NCI-H526 treated with DMSO at 0.1 percent for 48 hours (cell line): Measurements from ENCODE around the gene UNC45B.
"Not testable (repeated sequence)": the region's sequence is repeated elsewhere in the genome, so short reads cannot be mapped to it uniquely, and the experiment has no call there.

Source experiments
- DNase-seq: peaks from one replicate; lab custom pipeline; 2025; lab: John Stamatoyannopoulos, UW

UNC45B gene

DNA sequence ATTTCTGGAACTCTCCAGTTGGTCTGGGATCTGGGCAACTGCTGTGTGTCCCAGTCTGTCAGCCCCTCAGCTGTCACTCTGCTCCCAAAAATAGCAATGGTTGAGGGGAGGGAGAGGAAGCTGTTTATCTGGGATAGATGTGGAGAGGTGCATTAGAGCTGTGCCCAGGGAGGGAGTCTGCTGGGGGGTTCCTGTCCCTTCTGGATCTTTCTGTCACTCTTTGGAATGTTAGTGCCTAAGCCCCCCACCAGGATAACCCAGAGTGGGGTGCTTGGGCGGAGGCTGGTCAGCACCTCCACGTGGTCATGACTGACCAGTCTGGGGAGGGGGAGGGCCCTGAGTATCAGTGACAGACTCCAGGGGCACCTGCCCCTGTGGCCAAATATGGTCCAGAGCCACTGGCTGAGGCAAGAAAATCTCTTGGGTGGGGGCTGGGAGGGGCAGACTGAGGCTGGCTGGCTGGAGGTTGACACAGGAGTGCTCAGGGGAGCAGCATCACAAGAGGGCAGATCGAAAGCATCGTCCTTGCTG, at the start of gene UNC45B:
TSS of gene UNC45B (plus strand) at position 443 of the 531 bp plus-strand sequence. CDS start 447 bp downstream, outside the sequence.
- no peak for DNase-seq

GRCh38 chr17:35099908-35100307, 47.7 kb upstream of the UNC45B start:
- peak; percentile 66 for DNase-seq

DNA sequence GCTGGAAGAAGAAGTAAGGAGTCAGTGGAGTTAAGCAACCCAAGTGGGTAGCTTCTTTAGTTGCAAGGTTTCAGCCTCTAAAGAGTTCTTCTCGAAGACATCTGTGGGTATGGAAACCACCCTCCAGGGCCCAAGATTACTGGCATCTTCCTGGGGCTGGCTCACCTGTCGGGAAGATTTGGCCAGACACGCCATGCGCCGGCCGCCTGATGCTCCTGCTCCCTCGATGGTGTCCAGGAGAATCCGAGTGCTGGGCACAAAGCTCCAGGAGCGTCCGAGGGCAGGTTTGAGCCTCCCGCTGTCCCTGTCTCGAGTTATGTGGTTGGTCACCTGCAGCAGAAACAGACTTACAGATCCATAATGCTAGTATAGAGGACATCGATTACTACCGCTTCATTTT, 46.6 kb upstream of the UNC45B start:
- DNase-seq, result no peak

DNA sequence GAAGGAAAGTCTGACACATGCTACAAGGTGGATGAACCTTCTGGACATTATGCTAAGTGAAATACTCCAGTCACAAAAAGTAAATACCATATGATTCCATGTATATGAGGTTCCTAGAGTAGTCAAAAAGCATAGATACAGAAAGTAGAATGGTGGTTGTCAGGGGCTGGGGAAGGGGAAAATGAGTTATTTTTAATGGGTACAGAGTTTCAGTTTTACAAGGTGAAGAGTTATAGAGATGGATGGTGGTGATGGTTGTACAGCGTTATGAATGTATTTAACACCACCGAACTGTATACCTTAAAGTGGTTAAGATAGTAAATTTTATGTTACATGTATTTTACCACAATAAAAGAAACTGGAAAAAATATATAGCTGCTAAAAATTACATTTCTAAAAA, 45.9 kb upstream of the UNC45B start:
- DNase-seq, result no peak

GRCh38 chr17:35103271-35103670, 44.3 kb upstream of the UNC45B start:
- no peak for DNase-seq

DNA sequence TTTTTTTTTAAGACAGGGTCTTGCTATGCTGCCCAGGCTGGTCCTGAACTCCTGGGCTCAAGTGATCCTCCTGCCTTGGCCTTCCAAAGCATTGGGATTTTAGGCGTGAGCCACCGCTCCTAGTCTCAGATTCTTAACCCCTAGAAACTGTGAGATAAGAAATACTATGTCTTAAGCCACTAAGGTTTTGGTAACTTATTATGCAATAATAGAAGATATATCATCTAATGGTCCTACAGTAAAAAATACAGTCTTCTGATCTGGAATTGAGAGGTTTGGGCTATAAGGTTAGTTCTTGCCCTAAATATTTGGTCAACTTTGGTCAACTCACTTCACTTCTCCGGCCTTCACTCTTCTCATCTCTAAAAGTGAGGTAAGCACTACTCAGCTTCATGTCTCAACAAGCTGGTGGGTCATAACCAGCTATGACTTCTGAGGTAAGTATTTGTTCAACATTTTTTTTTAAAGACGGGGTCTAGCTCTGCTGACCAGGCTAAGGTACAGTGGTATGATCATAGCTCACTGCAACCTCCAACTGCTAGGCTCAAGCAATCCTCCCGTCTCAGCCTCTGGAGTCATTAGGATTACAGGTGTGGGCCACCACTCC, 42.7 kb upstream of the UNC45B start:
- no peak for DNase-seq

DNA sequence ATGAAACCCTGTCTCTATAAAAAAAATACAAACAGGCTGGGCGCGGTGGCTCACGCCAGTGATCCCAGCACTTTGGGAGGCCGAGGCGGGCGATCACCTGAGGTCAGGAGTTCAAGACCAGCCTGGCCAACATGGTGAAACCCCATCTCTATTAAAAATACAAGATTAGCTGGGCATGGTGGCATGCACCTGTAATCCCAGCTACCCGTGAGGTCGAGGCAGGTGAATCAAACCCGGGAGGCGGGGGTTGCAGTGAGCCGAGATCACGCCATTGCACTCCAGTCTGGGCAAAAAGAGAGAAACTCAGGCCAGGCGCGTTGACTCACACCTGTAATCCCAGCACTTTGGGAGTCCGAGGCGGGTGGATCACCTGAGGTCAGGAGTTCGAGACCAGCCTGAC, 36.8 kb upstream of the UNC45B start:
- not testable (repeated sequence) for DNase-seq

- DNase-seq, result no peak
Measured at GRCh38 chr17:35116845-35117244, 30.8 kb upstream of the UNC45B start.

GRCh38 chr17:35117984-35118383, 29.6 kb upstream of the UNC45B start:
- peak; percentile 3 for DNase-seq

- DNase-seq, result peak; percentile 45
Measured at GRCh38 chr17:35119370-35120165, 28.0 kb upstream of the UNC45B start, which contains the start of gene RAD51D. TSS of gene RAD51D (minus strand) at chr17:35119860. CDS start at chr17:35119613, 247 bp downstream.

- DNase-seq, result no peak
Measured at GRCh38 chr17:35121315-35121714, 26.3 kb upstream of the UNC45B start, which contains the start of gene FNDC8. TSS of gene FNDC8 (plus strand) at chr17:35121615. CDS start at chr17:35121694, 79 bp downstream.

GRCh38 chr17:35127751-35128514, 19.7 kb upstream of the UNC45B start:
- no peak for DNase-seq

- DNase-seq, result no peak
Measured at GRCh38 chr17:35129154-35129972, 18.3 kb upstream of the UNC45B start.

GRCh38 chr17:35129973-35130351, 17.7 kb upstream of the UNC45B start:
- no peak for DNase-seq

DNA sequence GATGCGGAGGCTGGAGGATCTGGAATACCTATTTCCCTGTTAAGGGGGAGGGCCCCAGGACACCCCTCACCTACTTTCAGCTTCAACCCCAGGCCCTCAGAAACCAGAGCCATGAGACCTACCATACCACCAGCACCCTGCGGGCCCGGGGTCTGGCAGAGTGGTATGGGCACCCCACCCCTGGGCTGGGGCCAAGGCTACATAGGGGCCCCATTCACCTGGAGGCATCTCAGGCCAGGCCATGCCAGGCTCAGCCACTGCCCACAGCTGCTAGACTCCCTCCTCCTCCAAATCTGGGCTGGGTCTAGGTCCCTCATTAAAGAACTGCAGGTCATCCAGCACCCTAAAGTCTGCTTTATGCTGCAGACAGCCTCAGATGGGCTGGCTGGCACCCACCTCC, 17.2 kb upstream of the UNC45B start:
- no peak for DNase-seq

- no peak for DNase-seq
Measured at GRCh38 chr17:35132099-35132498, 15.5 kb upstream of the UNC45B start.

- DNase-seq, result no peak
Measured at GRCh38 chr17:35132816-35133550, 14.6 kb upstream of the UNC45B start.

DNA sequence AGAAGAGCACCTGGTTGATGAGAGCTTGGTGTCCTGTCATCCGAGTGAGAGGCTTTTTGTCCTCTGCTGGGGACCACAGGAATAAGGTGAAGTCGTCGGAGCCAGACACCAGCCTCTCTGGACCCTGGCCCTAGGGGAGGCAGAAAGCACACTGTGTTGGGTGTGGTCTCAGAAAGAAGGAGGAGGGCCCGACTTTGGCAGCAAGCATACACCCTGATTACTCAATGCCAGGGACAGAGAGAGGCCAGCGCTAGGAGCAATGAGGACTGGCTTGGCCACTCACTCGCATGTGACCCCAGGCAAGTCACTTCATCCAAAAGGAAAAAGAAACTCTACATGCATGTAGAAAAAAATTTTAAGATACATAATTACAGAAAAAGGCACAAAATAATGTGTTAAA, 12.3 kb upstream of the UNC45B start:
- no peak for DNase-seq

- DNase-seq, result no peak
Measured at GRCh38 chr17:35138218-35138617, 9.4 kb upstream of the UNC45B start.

- DNase-seq, result peak; percentile 43
Measured at GRCh38 chr17:35141681-35142466, 5.7 kb upstream of the UNC45B start, which contains the start of gene NLE1. TSS of gene NLE1 (minus strand) at chr17:35142303. CDS start at chr17:35142275, 28 bp downstream.
